Activated CD4-positive, alpha-beta T cell treated with anti-CD3 and anti-CD28 coated beads, Interleukin-2, amount 10 ng/mL, durations not matched to agents 7 days and 5 days (primary cell): ENCODE measurements around the gene LAMA1. TPM values are rescaled to one million over a fixed set of nuclear protein-coding genes. Genes with fewer than 3 reads are reported as not detected.
"Not testable (repeated sequence)": the region's sequence is repeated elsewhere in the genome, so short reads cannot be mapped to it uniquely, and the experiment has no call there.

Experiments
- CTCF ChIA-PET: fragments of 350-600 bp; sonication (Branson Sonifier 250); formaldehyde crosslinking; loops from one replicate; lab custom pipeline; 2021; ENCODE audit warnings: antibody characterized with exemption; lab: Charles Lee
- POLR2A ChIA-PET: fragments of 350-600 bp; sonication (Branson Sonifier 250); formaldehyde crosslinking; loops from one replicate; lab custom pipeline; 2021; ENCODE audit warnings: antibody characterized with exemption; lab: Charles Lee
- DNase-seq: peaks from one replicate; pipeline ENCODE4 v3.0.0-alpha.2; 2020
- H3K27ac Mint-ChIP-seq: one replicate; pipeline ENCODE4 v1.8.0; 2021; ENCODE audit warnings: mild to moderate bottlenecking, moderate library complexity, mixed read lengths
- H3K27me3 Mint-ChIP-seq: one replicate; pipeline ENCODE4 v1.8.0; 2021; ENCODE audit warnings: mixed read lengths
- H3K36me3 Mint-ChIP-seq: one replicate; pipeline ENCODE4 v1.8.0; 2021; ENCODE audit warnings: low read depth, mixed read lengths
- H3K4me1 Mint-ChIP-seq: one replicate; pipeline ENCODE4 v1.8.0; 2021; ENCODE audit warnings: mixed read lengths
- H3K4me3 Mint-ChIP-seq: one replicate; pipeline ENCODE4 v1.8.0; 2021; ENCODE audit warnings: mild to moderate bottlenecking, moderate library complexity, mixed read lengths
- H3K9me3 Mint-ChIP-seq: one replicate; pipeline ENCODE4 v1.8.0; 2021; ENCODE audit warnings: mixed read lengths
- total RNA-seq, 2 experiments: library from RNA; stranded (reverse); gene quantifications; one replicate each; pipeline ENCODE4 v1.2.3, GENCODE V29; 2021

LAMA1 gene
- total RNA-seq, 2 experiments from 2014 or later, result not detected

- Mint-ChIP-seq H3K4me1 (no peaks in the 10 kb centered on the region), H3K27ac (no peak overlapping the region), H3K36me3 (no peaks in the 10 kb centered on the region), H3K27me3 (peaks cover 2% of the 10 kb centered on the region), H3K4me3 (no peak overlapping the region), H3K9me3 (no peaks in the 10 kb centered on the region)
- no peak for DNase-seq
- POLR2A ChIA-PET, result no interaction called here
- CTCF ChIA-PET, result no interaction called here
These were observed 174.9 kb downstream of the LAMA1 start for GRCh38 chr18:6942742-6943141.

GRCh38 chr18:6941996-6942395, 175.6 kb downstream of the LAMA1 start:
- H3K27me3 Mint-ChIP-seq, result peaks cover 2% of the 10 kb centered on the region
- no peaks in the 10 kb centered on the region for H3K4me1 Mint-ChIP-seq
- H3K36me3 Mint-ChIP-seq, result no peaks in the 10 kb centered on the region
- no peak overlapping the region for H3K4me3 Mint-ChIP-seq
- H3K27ac Mint-ChIP-seq, result no peak overlapping the region
- ChIA-PET CTCF (no interaction called here), POLR2A (no interaction called here)
- DNase-seq, result no peak
- no peaks in the 10 kb centered on the region for H3K9me3 Mint-ChIP-seq

GRCh38 chr18:6940451-6940850, 177.1 kb downstream of the LAMA1 start:
- H3K27ac Mint-ChIP-seq, result no peak overlapping the region
- no peak overlapping the region for H3K4me3 Mint-ChIP-seq
- H3K36me3 Mint-ChIP-seq, result no peaks in the 10 kb centered on the region
- POLR2A ChIA-PET, result no interaction called here
- peaks cover 5% of the 10 kb centered on the region for H3K27me3 Mint-ChIP-seq
- no peak for DNase-seq
- no peaks in the 10 kb centered on the region for H3K4me1 Mint-ChIP-seq
- H3K9me3 Mint-ChIP-seq, result no peaks in the 10 kb centered on the region
- CTCF ChIA-PET, result no interaction called here

DNA sequence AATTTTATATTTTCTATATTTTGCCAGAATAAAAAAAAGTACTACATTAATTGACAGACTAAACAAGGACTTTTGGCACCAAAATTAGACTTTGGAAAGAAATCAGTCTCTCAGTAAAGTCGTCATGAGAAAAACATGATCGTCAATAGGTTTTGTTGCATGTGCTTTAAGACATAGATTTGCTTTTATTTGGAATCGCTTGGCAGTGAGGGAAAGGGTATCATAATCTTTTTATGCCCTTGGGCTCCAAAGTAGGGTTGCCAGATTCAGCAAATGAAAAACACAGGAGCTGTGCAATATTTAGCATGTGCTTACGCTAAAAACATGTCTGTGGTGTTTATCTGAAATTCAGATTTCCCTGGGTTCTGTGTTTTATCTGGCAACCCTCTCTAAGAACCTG, 177.6 kb downstream of the LAMA1 start:
- CTCF ChIA-PET, result no interaction called here
- H3K9me3 Mint-ChIP-seq, result no peaks in the 10 kb centered on the region
- DNase-seq, result no peak

DNA sequence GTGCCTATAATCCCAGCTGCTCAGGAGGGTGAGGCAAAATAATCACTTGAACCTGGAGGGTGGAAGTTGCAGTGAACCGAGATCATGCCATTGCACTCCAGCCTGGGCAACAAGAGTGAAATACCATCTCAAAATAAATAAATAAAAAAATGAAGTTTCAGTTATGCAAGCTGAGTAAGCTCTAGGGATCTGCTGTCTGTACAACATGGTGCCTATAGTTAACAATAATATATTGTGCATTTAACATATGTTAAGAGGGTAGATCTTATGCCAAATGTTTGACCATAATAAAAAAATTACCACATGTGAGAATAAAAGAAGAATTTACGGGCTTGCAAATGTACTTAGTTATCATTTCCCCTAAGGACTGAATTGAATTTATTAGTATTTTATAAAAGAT, 179.2 kb downstream of the LAMA1 start:
- DNase-seq, POLR2A ChIA-PET, H3K4me3 Mint-ChIP-seq, H3K36me3 Mint-ChIP-seq, H3K9me3 Mint-ChIP-seq, CTCF ChIA-PET, H3K4me1 Mint-ChIP-seq, H3K27me3 Mint-ChIP-seq, H3K27ac Mint-ChIP-seq: not testable (repeated sequence)

More for the DNA sequence above, 177.6 kb downstream of the LAMA1 start:
- no peaks in the 10 kb centered on the region for H3K36me3 Mint-ChIP-seq
- peaks cover 5% of the 10 kb centered on the region for H3K27me3 Mint-ChIP-seq
- POLR2A ChIA-PET, result no interaction called here
- no peak overlapping the region for H3K27ac Mint-ChIP-seq
- no peak overlapping the region for H3K4me3 Mint-ChIP-seq
- no peaks in the 10 kb centered on the region for H3K4me1 Mint-ChIP-seq

DNA sequence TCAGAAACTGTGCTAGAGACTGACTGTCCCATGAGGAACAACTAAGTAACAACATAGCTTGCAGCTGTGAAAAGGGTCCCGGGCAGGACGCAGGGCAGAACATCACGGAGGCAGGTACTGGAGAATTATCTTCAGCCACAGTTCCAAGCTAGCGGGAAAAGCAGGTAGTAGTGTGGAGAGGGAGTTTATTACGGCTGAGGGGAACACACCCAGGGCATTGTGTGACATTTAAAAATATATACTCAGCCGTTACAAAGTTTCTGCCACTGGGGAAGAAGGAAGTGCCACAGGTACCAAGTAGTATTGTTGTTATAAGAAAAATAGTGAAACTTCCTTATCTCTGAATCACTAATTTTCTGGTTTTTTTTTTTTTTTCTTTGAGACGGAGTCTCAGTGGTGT, 179.6 kb downstream of the LAMA1 start:
- H3K36me3 Mint-ChIP-seq, result no peaks in the 10 kb centered on the region
- no peaks in the 10 kb centered on the region for H3K4me1 Mint-ChIP-seq
- DNase-seq, result no peak
- no peak overlapping the region for H3K4me3 Mint-ChIP-seq
- POLR2A ChIA-PET, result no interaction called here
- H3K27me3 Mint-ChIP-seq, result peaks cover 5% of the 10 kb centered on the region
- CTCF ChIA-PET, result no interaction called here
- no peaks in the 10 kb centered on the region for H3K9me3 Mint-ChIP-seq
- no peak overlapping the region for H3K27ac Mint-ChIP-seq

GRCh38 chr18:6934859-6935258, 182.7 kb downstream of the LAMA1 start:
- POLR2A ChIA-PET, result no interaction called here
- Mint-ChIP-seq H3K9me3 (no peaks in the 10 kb centered on the region), H3K27ac (no peak overlapping the region), H3K36me3 (no peaks in the 10 kb centered on the region), H3K27me3 (peaks cover 5% of the 10 kb centered on the region), H3K4me3 (no peak overlapping the region), H3K4me1 (no peaks in the 10 kb centered on the region)
- CTCF ChIA-PET, result interaction anchor here (1.7 kb wide), 1 partner anchor 12 kb away, joined by 5 read pairs; no protein-coding TSS in a partner anchor
- no peak for DNase-seq

DNA sequence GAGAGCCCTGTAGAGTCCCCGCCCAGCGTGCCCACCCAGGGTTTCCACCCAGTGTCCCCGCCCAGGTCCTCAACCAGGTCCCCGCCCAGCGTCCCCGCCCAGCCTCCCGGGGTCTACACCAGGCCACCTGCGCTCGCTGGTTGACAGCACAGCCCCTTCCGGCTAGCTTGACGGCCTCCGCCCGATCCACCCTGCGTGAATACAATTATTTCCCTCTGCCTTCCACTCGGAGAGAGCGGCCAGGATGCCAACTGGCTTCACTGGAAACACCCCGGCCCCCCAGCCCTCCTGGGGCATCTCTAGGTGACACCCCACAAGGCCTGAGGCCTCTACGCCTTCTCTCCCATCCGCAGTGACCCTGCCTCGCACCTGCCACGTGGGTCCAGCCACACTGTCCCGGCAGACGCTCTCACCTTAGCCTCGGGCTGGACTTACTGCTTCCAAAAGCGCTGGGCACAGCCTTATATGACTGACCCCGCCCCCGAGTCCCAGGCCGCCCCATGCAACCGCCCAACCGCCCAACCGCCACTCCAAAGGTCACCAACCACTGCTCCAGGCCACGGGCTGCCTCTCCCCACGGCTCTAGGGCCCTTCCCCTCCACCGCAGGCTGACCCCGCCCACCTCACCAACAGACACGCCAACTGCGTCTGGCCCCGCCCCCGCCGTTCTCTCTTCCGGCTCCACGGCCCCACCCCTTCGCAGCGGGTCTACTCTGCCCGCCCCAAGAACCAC, 188.1 kb downstream of the LAMA1 start:
- H3K4me3 Mint-ChIP-seq, result no peak overlapping the region
- POLR2A ChIA-PET, result no interaction called here

GRCh38 chr18:6928359-6928758, 189.2 kb downstream of the LAMA1 start:
- no peak overlapping the region for H3K27ac Mint-ChIP-seq
- H3K4me1 Mint-ChIP-seq, result no peaks in the 10 kb centered on the region
- no peak for DNase-seq
- H3K27me3 Mint-ChIP-seq, result no peaks in the 10 kb centered on the region
- POLR2A ChIA-PET, result no interaction called here
- H3K36me3 Mint-ChIP-seq, result no peaks in the 10 kb centered on the region
- H3K9me3 Mint-ChIP-seq, result no peaks in the 10 kb centered on the region
- CTCF ChIA-PET, result no interaction called here
- no peak overlapping the region for H3K4me3 Mint-ChIP-seq

More for the DNA sequence above, 188.1 kb downstream of the LAMA1 start:
- DNase-seq, result no peak
- H3K27me3 Mint-ChIP-seq, result no peaks in the 10 kb centered on the region
- H3K27ac Mint-ChIP-seq, result no peak overlapping the region
- CTCF ChIA-PET, result no interaction called here
- no peaks in the 10 kb centered on the region for H3K4me1 Mint-ChIP-seq
- H3K36me3 Mint-ChIP-seq, result no peaks in the 10 kb centered on the region
- H3K9me3 Mint-ChIP-seq, result no peaks in the 10 kb centered on the region

- ChIA-PET POLR2A (no interaction called here), CTCF (no interaction called here)
- Mint-ChIP-seq H3K4me1 (no peaks in the 10 kb centered on the region), H3K27me3 (no peaks in the 10 kb centered on the region), H3K9me3 (no peaks in the 10 kb centered on the region), H3K4me3 (no peak overlapping the region), H3K27ac (no peak overlapping the region), H3K36me3 (no peaks in the 10 kb centered on the region)
- no peak for DNase-seq
These were observed 190.4 kb downstream of the LAMA1 start for GRCh38 chr18:6927153-6927552.

DNA sequence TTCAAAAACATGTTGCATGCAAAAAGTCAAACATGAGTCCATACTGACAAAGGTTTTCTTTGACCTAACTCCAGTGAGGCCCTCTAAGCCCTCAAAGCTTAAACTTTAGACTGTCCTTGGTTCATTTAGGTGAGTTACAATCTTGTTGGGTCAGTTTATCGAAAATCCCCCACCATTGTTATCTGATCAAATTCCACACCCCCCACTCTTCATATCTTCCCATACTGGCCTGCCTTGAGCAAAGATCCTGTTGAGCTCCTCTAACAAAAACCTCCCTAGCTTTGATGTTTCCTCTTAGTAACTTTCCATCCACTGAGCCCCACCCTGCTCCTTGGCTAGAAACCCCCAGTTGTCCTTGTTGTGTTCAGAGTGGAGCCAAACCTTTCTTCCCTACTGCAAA, 194.4 kb downstream of the LAMA1 start:
- no peaks in the 10 kb centered on the region for H3K4me1 Mint-ChIP-seq
- peaks cover 2% of the 10 kb centered on the region for H3K27me3 Mint-ChIP-seq
- no peaks in the 10 kb centered on the region for H3K36me3 Mint-ChIP-seq
- no peak overlapping the region for H3K27ac Mint-ChIP-seq
- POLR2A ChIA-PET, result no interaction called here
- H3K9me3 Mint-ChIP-seq, result peaks cover 3% of the 10 kb centered on the region
- DNase-seq, result no peak
- CTCF ChIA-PET, result no interaction called here
- H3K4me3 Mint-ChIP-seq, result no peak overlapping the region

- Mint-ChIP-seq H3K4me1 (no peaks in the 10 kb centered on the region), H3K27me3 (peaks cover 2% of the 10 kb centered on the region), H3K27ac (no peak overlapping the region), H3K36me3 (no peaks in the 10 kb centered on the region), H3K4me3 (no peak overlapping the region), H3K9me3 (peaks cover 3% of the 10 kb centered on the region)
- POLR2A ChIA-PET, result no interaction called here
- CTCF ChIA-PET, result interaction anchor here (0.7 kb wide), 1 partner anchor 567 kb away, joined by 3 read pairs; no protein-coding TSS in a partner anchor
- DNase-seq, result no peak
These were observed 196.0 kb downstream of the LAMA1 start for GRCh38 chr18:6921571-6921970.

- CTCF ChIA-PET, result no interaction called here
- Mint-ChIP-seq H3K27me3 (peaks cover 2% of the 10 kb centered on the region), H3K36me3 (no peaks in the 10 kb centered on the region), H3K27ac (peak overlapping the region; percentile 71), H3K9me3 (peaks cover 3% of the 10 kb centered on the region), H3K4me1 (no peaks in the 10 kb centered on the region), H3K4me3 (no peak overlapping the region)
- POLR2A ChIA-PET, result no interaction called here
- peak; percentile 14 for DNase-seq
These were observed 197.3 kb downstream of the LAMA1 start for GRCh38 chr18:6920099-6920955.
